IMR-90 (cell line): ENCODE measurements around the gene STING1. TPM values are rescaled to one million over a fixed set of nuclear protein-coding genes. Genes with fewer than 3 reads are reported as not detected.
A peak's percentile ranks its signal among the peaks of the same experiment; 100 is the strongest.
"Not testable (repeated sequence)": the region's sequence is repeated elsewhere in the genome, so short reads cannot be mapped to it uniquely, and the experiment has no call there.

Source experiments
- ATAC-seq: fragments of 200-7000 bp; cut with Tn5 transposase; 2 replicates; pipeline ENCODE4 v1.9.1; 2020; ENCODE audit warnings: low read depth, mild to moderate bottlenecking, moderate library complexity
- BruUV-seq: library from RNA; stranded (reverse); fragments of 400-500 nt; replicated peaks from 2 replicates; lab custom pipeline; 2021; lab: Mats Ljungman, UMichigan
- CTCF ChIA-PET: fragments of 300-600 bp; formaldehyde crosslinking; extraction: SDS; loops from one replicate; lab custom pipeline; 2021; ENCODE audit warnings: antibody characterized with exemption; lab: Yijun Ruan, JAX
- POLR2A ChIA-PET: fragments of 300-600 bp; sonication (Branson Sonifier 250); formaldehyde crosslinking; loops from one replicate; lab custom pipeline; 2022; ENCODE audit warnings: antibody characterized with exemption; ENCODE audit not compliant: unreplicated experiment; lab: Charles Lee
- DNase-seq: peaks from one replicate; pipeline ENCODE4 v3.0.0; 2013
- H2AFZ ChIP-seq: replicated peaks from 2 replicates; pipeline ENCODE3; 2013; ENCODE audit warnings: low read length, mild to moderate bottlenecking; ENCODE audit not compliant: poor library complexity
- H2AK5ac ChIP-seq: 2 replicates; pipeline ENCODE4 v1.6.1; 2013; ENCODE audit warnings: low read depth, low read length, inconsistent platforms
- H2AK9ac ChIP-seq: replicated peaks from 2 replicates; pipeline ENCODE3; 2013; ENCODE audit warnings: mild to moderate bottlenecking, low read depth, low read length, moderate library complexity; ENCODE audit not compliant: poor library complexity
- H2BK120ac ChIP-seq: 2 replicates; pipeline ENCODE4 v1.6.1; 2013; ENCODE audit warnings: low read depth, low read length, inconsistent platforms
- H2BK15ac ChIP-seq: 3 replicates; pipeline ENCODE4 v1.6.1; 2013; ENCODE audit warnings: low read depth, low read length, inconsistent platforms
- H2BK20ac ChIP-seq: 2 replicates; pipeline ENCODE4 v1.6.1; 2013; ENCODE audit warnings: low read depth, mild to moderate bottlenecking, inconsistent platforms, low read length, moderate library complexity
- H2BK5ac ChIP-seq: 2 replicates; pipeline ENCODE4 v1.6.1; 2013; ENCODE audit warnings: mild to moderate bottlenecking, low read depth, low read length, inconsistent platforms; ENCODE audit not compliant: poor library complexity, severe bottlenecking
- H3K14ac ChIP-seq: replicated peaks from 2 replicates; pipeline ENCODE4 v1.6.1; 2013; ENCODE audit warnings: low read depth, low read length, inconsistent platforms
- H3K18ac ChIP-seq: 2 replicates; pipeline ENCODE4 v1.6.1; 2013; ENCODE audit warnings: low read depth, low read length, control low read depth
- H3K23ac ChIP-seq: 2 replicates; pipeline ENCODE4 v1.6.1; 2013; ENCODE audit warnings: low read depth, low read length, inconsistent platforms
- H3K27ac ChIP-seq: 2 replicates; pipeline ENCODE4 v1.5.1; 2013; ENCODE audit warnings: mild to moderate bottlenecking, control low read depth, low read length; ENCODE audit not compliant: insufficient read depth
- H3K27me3 ChIP-seq: 2 replicates; pipeline ENCODE4 v1.6.1; 2013; ENCODE audit warnings: low read length; ENCODE audit not compliant: control insufficient read depth, insufficient read depth
- H3K36me3 ChIP-seq: 2 replicates; pipeline ENCODE4 v1.6.1; 2013; ENCODE audit warnings: low read length, mixed read lengths; ENCODE audit not compliant: control insufficient read depth, insufficient read depth
- H3K4ac ChIP-seq: 2 replicates; pipeline ENCODE4 v1.6.1; 2013; ENCODE audit warnings: low read depth, low read length, inconsistent platforms
- H3K4me1 ChIP-seq: 2 replicates; pipeline ENCODE4 v1.6.1; 2013; ENCODE audit warnings: low read length, mixed read lengths; ENCODE audit not compliant: control insufficient read depth, insufficient read depth
- H3K4me2 ChIP-seq: 2 replicates; pipeline ENCODE4 v1.6.1; 2013; ENCODE audit warnings: low read depth, mild to moderate bottlenecking, control low read depth, low read length, moderate library complexity
- H3K4me3 ChIP-seq: 2 replicates; pipeline ENCODE4 v1.5.1; 2013; ENCODE audit warnings: low read depth, mild to moderate bottlenecking, control low read depth, low read length, moderate library complexity; ENCODE audit not compliant: insufficient read depth
- H3K56ac ChIP-seq: 2 replicates; pipeline ENCODE4 v1.6.1; 2013; ENCODE audit warnings: low read length, inconsistent platforms; ENCODE audit not compliant: insufficient read depth; ENCODE audit errors: extremely low read depth
- H3K79me1 ChIP-seq, 2 experiments: 2 replicates each; pipeline ENCODE4 v1.6.1; 2013; ENCODE audit warnings: low read length in 2 of 2, inconsistent platforms in 1 of 2, low read depth in 1 of 2
- H3K9ac ChIP-seq: 2 replicates; pipeline ENCODE4 v1.6.1; 2013; ENCODE audit warnings: low read depth, low read length, control low read depth
- H3K9me1 ChIP-seq: 2 replicates; pipeline ENCODE4 v1.6.1; 2013; ENCODE audit warnings: low read length, inconsistent platforms; ENCODE audit not compliant: insufficient read depth
- H3K9me3 ChIP-seq: 2 replicates; pipeline ENCODE4 v1.6.1; 2013; ENCODE audit warnings: low read length; ENCODE audit not compliant: control insufficient read depth, insufficient read depth
- H4K20me1 ChIP-seq: 2 replicates; pipeline ENCODE4 v1.6.1; 2013; ENCODE audit warnings: low read length, inconsistent platforms; ENCODE audit not compliant: insufficient read depth
- H4K5ac ChIP-seq: 2 replicates; pipeline ENCODE4 v1.6.1; 2013; ENCODE audit warnings: mild to moderate bottlenecking, low read depth, low read length, control low read depth
- H4K8ac ChIP-seq, 2 experiments: 2 replicates each; pipeline ENCODE4 v1.6.1; 2013; ENCODE audit warnings: low read depth in 2 of 2, low read length in 2 of 2, control low read depth in 1 of 2, inconsistent platforms in 1 of 2
- H4K91ac ChIP-seq: 2 replicates; pipeline ENCODE4 v1.6.1; 2013; ENCODE audit warnings: low read depth, low read length, inconsistent platforms; ENCODE audit not compliant: insufficient read depth
- BHLHE40 ChIP-seq: fragments of 150-350 bp; IDR thresholded peaks from 2 replicates; pipeline ENCODE4 v1.6.1; 2016; ENCODE audit warnings: mild to moderate bottlenecking, low read depth, low read length
- WGBS, 2 experiments: methylation state at CpG; one replicate each; pipeline versions ENCODE4 v1.1.5 to v1.1.7; 2013; ENCODE audit warnings: missing lambda C conversion rate in 2 of 2; ENCODE audit not compliant: insufficient read length in 1 of 2; ENCODE audit errors: extremely low coverage in 2 of 2; 5-methylcytosine and 5-hydroxymethylcytosine counted together
- dilution Hi-C: fragments of 300-500 bp; cut with HindIII; formaldehyde crosslinking; loops from one replicate; pipeline ENCODE4 v1.14.3; 2018; ENCODE audit warnings: low sequenced_read_pairs; ENCODE audit not compliant: unreplicated experiment
- in situ Hi-C: fragments of 300-500 bp; cut with MboI; formaldehyde crosslinking; loops from 3 replicates; pipeline ENCODE4 v1.14.3; 2019; ENCODE audit warnings: low sequenced_read_pairs, inconsistent platforms, mixed read lengths
- intact Hi-C: fragments of 100-400 bp; cut with micrococcal nuclease; formaldehyde crosslinking; loops from 2 replicates; pipeline ENCODE4 v1.10.0; 2022
- polyA plus RNA-seq, 3 experiments: library from polyadenylated mRNA; depleted of rRNA; stranded (reverse); fragments of >200 nt; gene quantifications; 2 replicates each; pipeline ENCODE4 v1.2.3, GENCODE V29; 2012; ENCODE audit warnings: low replicate concordance in 1 of 3
- total RNA-seq: library from RNA; depleted of rRNA; stranded (reverse); fragments of >200 nt; gene quantifications from 2 replicates; pipeline ENCODE4 v1.2.3, GENCODE V29; 2012
- TF ChIP-seq, protein P1 (sequence below): fragments of 150-350 bp; IDR thresholded peaks from 2 replicates; pipeline ENCODE4 v1.6.1; 2017; ENCODE audit warnings: mild to moderate bottlenecking, antibody characterized with exemption, low read length, low read depth

STING1 gene
- total and polyA plus RNA-seq, 2 of the 4 experiments (the other 2 are of a cell fraction) = 18.6 to 63.5 TPM

- dilution Hi-C loops = no loop called here
- H3K4me1 ChIP-seq = peaks cover 10% of the 10 kb centered on the region
- peak overlapping the region; percentile 3 for H2AK9ac ChIP-seq
- CTCF ChIA-PET = interaction anchor here (0.5 kb wide), 1 partner anchor 48 kb away, joined by 3 read pairs; no protein-coding TSS in a partner anchor
- peaks cover 3% of the 10 kb centered on the region; the same call in 1 of the 2 replicates for H3K9me1 ChIP-seq
- H2AFZ ChIP-seq = no peak overlapping the region
- intact Hi-C loops = no loop called here
- in situ Hi-C loops = no loop called here
- H2BK120ac ChIP-seq = no peak overlapping the region
- WGBS, 2 experiments = 80% methylated on average over 5 of the region's 7 CpGs; no CpG with 5 or more reads in 1 of the 2 experiments
- H3K9me3 ChIP-seq = no peaks in the 10 kb centered on the region
- no peak overlapping the region for H3K9ac ChIP-seq
- H4K91ac ChIP-seq = no peak overlapping the region
- BruUV-seq = no TSS peak
- no peak overlapping the region for H3K56ac ChIP-seq
- H2AK5ac ChIP-seq = no peak overlapping the region
- no peak for DNase-seq
- no peak overlapping the region for H3K18ac ChIP-seq
- no peak overlapping the region for H3K27ac ChIP-seq
- no peak overlapping the region for H3K4me3 ChIP-seq
- no peaks in the 10 kb centered on the region for H3K27me3 ChIP-seq
- POLR2A ChIA-PET = interaction anchor here (0.6 kb wide), 1 partner anchor 807 kb away, joined by 11 read pairs; no protein-coding TSS in a partner anchor
- H3K36me3 ChIP-seq = no peaks in the 10 kb centered on the region
- no peak for ATAC-seq
- no peak overlapping the region for H3K4me2 ChIP-seq
- no peaks in the 10 kb centered on the region; the same call in 1 of the 2 replicates for H4K20me1 ChIP-seq
- no peak overlapping the region for H2BK5ac ChIP-seq
- no peak overlapping the region for H3K14ac ChIP-seq
- H4K8ac ChIP-seq = no peak overlapping the region
- no peak overlapping the region for H3K4ac ChIP-seq
- H4K5ac ChIP-seq = no peak overlapping the region
- no peak overlapping the region for H3K23ac ChIP-seq
- peak; percentile 39; the same call in 1 of the 2 replicates for TF ChIP-seq BHLHE40
- TF ChIP-seq, protein P1, sequence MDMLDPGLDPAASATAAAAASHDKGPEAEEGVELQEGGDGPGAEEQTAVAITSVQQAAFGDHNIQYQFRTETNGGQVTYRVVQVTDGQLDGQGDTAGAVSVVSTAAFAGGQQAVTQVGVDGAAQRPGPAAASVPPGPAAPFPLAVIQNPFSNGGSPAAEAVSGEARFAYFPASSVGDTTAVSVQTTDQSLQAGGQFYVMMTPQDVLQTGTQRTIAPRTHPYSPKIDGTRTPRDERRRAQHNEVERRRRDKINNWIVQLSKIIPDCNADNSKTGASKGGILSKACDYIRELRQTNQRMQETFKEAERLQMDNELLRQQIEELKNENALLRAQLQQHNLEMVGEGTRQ = no peak
- no peak overlapping the region for H2BK20ac ChIP-seq
- H2BK15ac ChIP-seq = no peak overlapping the region
- H3K79me1 ChIP-seq = peaks cover 1 to 8% of the 10 kb centered on the region in 2 experiments; a peak in 3 of 4 replicates
Measured at GRCh38 chr5:139486201-139486600, 3.6 kb upstream of the STING1 start.

DNA sequence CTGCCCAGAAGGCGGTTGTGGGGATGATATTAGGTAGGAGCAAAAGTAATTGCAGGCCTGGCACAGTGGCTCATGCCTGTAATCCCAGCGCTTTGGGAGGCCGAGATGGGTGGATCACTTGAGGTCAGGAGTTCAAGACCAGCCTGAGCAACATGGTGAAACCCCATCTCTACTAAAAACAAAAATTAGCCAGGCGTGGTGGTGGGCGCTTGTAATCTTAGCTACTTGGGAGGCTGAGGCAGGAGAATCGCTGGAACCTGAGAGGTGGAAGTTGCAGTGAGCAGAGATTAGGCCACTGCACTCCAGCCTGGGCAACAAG lies 291 bp upstream of the STING1 start:
- ATAC-seq, BruUV-seq, dilution Hi-C loops, H3K9me1 ChIP-seq, H3K36me3 ChIP-seq, H3K27me3 ChIP-seq, H2BK15ac ChIP-seq, CTCF ChIA-PET, H3K9me3 ChIP-seq, in situ Hi-C loops, intact Hi-C loops, H3K56ac ChIP-seq, H3K4me3 ChIP-seq, H4K20me1 ChIP-seq, DNase-seq, H3K4me2 ChIP-seq: not testable (repeated sequence)
- Histone ChIP-seq H2AK5ac (peak overlapping the region; percentile 81; the same call in 1 of the 2 replicates), H2BK120ac (peak overlapping the region; percentile 97), H3K18ac (peak overlapping the region; percentile 33; the same call in 1 of the 2 replicates), H3K23ac (peak overlapping the region; percentile 99; the same call in 1 of the 2 replicates), H3K4ac (peak overlapping the region; percentile 99), H2AK9ac (peak overlapping the region; percentile 98), H3K79me1 (peaks cover 13 to 34% of the 10 kb centered on the region in 2 experiments), H2AFZ (peak overlapping the region; percentile 87), H4K5ac (peak overlapping the region; percentile 95), H3K9ac (peak overlapping the region; percentile 81), H4K91ac (peak overlapping the region; percentile 99), H4K8ac (peak overlapping the region; percentile 70 to 98; a peak in 3 of 4 replicates), H3K27ac (peak overlapping the region; percentile 95), H2BK20ac (peak overlapping the region; percentile 93; the same call in 1 of the 2 replicates), H3K14ac (peak overlapping the region; percentile 38; the same call in 1 of the 2 replicates), H3K4me1 (peaks cover 14% of the 10 kb centered on the region), H2BK5ac (peak overlapping the region; percentile 97)
- POLR2A ChIA-PET = interaction anchor here (0.5 kb wide), 1 partner anchor 838 kb away, joined by 5 read pairs; no protein-coding TSS in a partner anchor
- no CpG with 5 or more reads among the region's 6 CpGs for WGBS, 2 experiments
